HG02678 (cell line): ENCODE results near the gene HIVEP3.

Experiments used
- ATAC-seq: cut with Tn5 transposase; IDR thresholded peaks from one replicate; pipeline ENCODE4 v1.9.1; 2021; ENCODE audit warnings: mild to moderate bottlenecking, moderate library complexity; ENCODE audit not compliant: unreplicated experiment

The HIVEP3 gene

GRCh38 chr1:41494351-41495209 lies 424.1 kb downstream of the HIVEP3 start:
- ATAC-seq = no peak

GRCh38 chr1:41493626-41494350 lies 424.9 kb downstream of the HIVEP3 start:
- no peak for ATAC-seq

DNA sequence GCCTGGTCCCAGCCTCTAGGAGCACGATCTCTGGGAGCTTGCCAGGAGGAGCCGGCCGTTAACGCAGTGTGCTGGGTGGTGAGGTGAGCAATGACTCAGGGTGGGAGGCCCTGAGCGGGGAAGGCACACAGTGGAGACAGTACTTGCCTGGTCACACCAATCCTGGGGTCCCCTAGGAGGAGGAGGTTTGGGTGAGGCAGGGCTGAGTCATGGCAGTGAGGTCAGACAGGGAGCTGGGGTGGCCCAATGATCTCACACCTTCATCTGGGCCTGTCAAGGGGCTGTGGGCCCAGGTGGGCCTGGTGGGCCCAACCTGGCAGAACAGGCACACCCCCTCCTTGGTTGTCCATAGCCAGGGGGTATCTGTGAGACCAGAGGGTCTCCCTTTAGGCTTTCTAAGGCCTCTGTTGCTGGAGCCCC lies 425.6 kb downstream of the HIVEP3 start:
- no peak for ATAC-seq

- ATAC-seq = no peak
These were observed 426.3 kb downstream of the HIVEP3 start for GRCh38 chr1:41492341-41492848.

GRCh38 chr1:41490911-41491310 lies 427.8 kb downstream of the HIVEP3 start:
- ATAC-seq = no peak

- no peak for ATAC-seq
These were observed 429.2 kb downstream of the HIVEP3 start for GRCh38 chr1:41489561-41489960.

DNA sequence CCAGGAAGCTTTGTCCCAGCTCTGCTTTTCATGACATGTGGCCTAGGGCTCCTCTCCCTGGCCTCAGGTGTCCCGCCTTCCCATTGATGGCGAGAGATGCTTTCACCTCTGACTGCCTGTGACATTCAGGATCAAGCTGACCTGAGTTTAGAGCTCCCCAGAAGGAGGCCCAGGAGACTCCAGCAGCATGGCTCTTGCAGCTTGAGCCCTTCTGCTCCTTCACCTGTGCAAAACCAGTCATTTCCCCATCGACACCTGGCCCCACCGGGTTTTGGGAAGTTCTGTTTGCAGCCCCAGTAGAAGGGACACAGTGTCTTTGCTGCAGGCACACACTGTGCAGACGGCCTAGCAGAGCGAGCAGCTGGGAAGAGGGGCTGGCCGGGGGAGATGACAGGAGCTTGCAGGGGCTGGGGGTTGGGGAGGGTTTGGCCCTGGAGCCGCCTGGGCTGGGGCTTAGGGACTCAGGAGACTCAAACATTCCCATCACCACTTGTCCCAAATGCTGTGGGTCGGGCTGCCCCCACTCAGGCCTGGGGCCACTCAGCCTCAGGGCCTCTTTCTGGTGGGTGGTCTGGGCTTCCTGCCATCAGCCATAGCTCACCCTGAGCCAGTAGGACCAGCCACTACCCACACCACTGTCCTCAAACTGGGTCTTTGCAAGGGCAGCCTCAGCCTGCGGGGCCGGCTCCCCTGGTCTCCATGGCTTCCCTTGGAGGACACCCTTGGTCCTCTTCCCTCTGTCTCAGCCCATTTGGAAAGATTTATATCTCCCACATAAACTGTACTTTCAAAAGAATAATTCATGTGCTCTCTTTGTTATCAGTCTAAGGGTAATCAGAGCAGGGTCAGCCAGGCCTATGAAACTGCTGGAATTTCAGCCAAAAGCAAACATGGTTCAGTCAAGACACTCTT lies 430.4 kb downstream of the HIVEP3 start:
- ATAC-seq = no peak

DNA sequence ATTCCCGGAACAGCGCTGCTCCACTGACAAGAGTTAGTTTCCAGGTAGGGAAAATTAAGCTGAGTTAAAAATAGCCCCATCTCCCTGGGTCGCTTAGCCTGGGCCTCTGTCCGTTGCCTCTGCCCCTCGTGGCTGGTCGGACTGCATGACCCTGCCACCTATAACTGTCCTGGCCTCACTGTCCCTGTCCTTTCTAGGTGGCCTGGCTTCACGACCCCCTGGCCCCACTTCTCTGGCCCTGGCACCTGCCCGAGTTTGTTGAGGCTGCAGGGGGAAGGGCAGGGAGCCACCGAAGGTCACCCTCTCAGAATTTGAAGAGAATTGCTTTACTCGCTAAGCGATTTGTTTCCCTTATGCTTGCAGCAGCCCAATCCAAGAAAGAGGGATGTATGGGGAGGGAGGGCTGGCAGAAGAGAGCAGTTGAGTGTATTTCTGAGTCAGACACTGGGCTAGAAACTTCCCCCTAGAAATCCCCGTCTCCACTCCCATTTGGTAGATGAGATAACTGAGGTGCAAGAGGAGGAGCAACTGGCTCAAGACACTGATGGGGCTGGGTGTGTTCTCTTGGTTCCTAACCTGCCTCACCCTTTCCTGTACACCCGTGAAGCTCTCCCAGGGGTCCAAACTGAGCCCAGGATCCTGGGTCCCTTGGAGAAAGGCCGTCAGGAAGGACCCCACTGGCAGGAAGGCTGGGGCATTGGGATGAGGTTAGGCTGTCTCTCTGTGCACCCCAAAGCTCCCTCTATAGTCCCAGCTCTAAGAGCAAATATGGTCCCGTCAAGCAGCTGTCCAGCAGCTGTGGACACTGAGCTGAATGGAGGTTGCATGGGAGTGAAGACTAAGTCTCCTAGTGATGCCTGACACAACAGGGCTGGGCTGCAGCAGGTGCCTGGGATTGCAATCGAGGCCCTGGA lies 431.3 kb downstream of the HIVEP3 start:
- no peak for ATAC-seq

GRCh38 chr1:41486371-41487125 lies 432.2 kb downstream of the HIVEP3 start:
- no peak for ATAC-seq

DNA sequence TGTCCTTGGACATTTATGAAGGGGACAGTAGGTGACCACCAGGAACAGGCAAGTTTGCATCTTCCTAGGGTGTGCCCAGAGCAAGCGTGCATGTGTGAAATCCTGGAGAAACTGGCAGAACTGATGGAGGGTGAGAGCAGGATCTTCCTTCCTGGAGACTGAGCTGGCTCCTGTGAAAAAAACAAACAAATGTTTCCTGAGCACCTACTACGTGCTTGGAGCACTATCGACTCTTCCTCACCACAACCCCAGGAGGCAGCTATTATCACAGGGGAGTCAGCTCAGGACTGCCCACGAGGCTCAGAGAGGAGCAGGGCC lies 432.7 kb downstream of the HIVEP3 start:
- no peak for ATAC-seq

DNA sequence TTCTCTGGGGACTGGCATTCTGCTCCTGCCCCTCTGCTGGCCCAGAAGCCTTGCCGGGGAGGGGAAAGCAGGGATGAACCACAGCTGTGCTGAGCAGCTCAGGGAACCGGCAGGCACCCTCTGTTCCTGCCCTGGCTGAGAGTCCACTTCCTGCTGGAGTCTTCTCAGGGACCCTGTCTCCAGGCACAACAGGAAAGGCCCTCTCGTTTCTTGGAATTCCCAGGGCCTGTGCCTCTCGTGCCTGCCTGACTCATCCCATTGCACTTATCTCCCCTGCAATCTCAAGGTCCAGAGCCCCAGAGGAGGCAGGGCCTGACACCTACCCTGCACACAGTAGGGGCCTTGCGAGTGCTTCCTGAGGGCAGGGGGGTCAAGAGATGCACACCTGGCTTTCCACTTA lies 433.1 kb downstream of the HIVEP3 start:
- no peak for ATAC-seq

GRCh38 chr1:41484402-41485241 lies 434.1 kb downstream of the HIVEP3 start, which contains the start of gene EDN2:
EDN2 (minus strand) TSS chr1:41484683; CDS start chr1:41484601, 82 bp downstream.
- ATAC-seq = no peak

GRCh38 chr1:41483960-41484401 lies 434.7 kb downstream of the HIVEP3 start:
- ATAC-seq = no peak

DNA sequence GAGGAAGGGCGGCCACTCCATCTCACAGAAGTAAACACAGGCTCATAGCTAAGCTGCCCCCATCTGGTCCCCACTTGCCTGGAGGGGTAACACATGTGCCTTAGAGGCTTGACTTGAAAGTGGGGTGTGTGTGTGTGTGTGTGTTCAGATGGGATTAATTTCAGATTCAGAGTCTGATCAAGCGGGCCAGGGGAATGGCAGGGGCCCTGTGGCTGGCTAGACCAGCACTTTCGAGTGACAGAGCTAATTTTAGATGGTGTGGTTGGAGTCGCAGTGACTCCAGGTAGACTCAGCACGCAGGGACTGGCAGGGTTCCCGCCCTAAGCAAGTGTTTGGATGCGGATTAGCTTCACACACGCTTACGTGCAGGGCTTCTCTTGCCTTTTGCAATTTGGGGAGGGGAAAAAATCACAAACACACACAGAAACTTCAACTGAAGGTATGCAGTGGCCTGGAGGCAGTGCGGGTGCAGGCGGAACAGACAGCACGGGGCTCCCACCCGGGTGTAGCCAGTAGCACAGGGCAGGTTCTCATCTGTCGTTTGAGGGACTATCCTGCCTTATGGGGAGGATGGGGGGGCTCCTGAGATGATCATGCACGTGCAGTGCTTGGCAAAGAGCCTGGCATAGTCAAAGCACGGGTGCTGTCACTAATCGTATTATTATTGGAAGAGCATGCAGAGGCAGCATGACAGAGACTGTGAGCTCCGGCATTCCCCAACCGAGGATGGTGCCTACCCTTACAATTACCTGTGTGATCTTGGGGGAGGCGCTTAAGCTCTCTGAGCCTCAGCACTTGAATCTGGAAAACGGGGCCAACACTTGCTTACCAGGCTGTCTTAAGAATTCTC lies 435.5 kb downstream of the HIVEP3 start:
- no peak for ATAC-seq

DNA sequence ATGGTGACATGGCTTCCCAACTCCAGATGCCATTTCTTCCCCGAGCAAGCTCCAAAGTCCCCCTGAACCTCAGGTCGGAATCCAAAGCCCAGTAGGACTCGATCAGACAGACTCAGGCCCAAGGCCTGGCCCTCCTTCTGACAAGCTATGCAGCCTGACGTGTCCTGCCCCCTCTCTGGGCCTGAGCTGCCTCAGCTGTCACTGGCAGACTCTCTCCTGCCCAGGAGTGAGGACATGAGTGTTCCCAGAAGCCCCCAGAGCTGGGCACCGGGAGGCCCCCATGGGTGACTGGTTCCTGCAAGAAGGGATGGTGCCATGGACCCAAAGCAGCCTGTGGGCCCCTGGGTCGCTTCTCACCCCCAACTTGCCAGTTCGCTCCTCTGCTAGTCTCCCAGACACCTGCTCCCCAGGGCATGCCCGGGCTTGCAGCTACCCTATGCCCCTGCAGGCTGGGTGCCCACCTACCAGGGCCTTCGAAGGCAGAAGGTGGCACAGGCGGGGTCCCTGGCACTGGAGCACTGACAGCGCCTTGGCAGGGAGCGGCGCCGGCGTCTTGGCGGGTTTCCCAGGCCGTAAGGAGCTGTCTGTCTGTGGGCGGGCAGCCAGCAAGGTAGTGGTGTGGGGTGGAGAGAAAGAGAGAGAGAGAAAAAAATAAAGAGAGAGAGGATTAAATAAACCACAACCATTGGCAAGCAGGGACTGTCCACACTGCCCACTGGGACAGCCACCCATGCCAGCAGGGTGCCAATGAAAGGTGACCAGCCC lies 436.5 kb downstream of the HIVEP3 start:
- no peak for ATAC-seq

DNA sequence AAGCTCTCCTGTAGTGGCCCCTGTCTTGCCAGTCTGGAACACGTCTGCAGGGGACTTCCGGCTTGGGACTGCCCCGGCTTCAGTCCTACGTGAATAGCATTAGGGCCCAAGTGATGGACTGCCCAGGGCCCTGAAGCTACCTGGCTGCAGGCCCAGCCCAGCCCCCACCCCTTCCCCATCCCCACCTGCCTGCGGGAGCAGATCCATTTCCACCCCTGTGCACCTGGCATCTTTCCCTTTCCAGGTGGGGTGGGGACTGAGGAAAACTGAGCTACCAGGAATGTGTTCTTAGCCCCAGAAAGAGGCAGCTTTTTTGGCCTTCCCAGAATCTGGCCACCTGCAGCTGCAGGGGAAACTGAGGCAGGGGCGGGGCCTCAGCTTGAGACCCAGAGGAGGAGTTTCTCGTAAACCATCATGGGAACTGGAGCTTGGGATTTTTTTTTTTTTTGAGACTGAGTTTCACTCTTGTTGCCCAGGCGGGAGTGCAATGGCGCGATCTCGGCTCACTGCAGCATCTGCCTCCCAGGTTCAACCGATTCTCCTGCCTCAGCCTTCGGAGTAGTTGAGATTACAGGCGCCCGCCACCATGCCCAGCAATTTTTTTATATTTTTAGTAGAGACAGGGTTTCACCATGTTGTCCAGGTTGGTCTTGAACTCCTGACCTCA lies 437.5 kb downstream of the HIVEP3 start:
- no peak for ATAC-seq
